D721Med (cell line): ENCODE data around the gene DLGAP1.

Experiments
- DNase-seq: peaks from one replicate; pipeline ENCODE4 v3.0.0; 2011; ENCODE audit warnings: low spot score; ENCODE audit not compliant: insufficient read length
- FAIRE-seq: peaks from 2 replicates; lab custom pipeline; 2011; peaks lifted over from hg19 to GRCh38; lab: Jason Lieb, UNC
- TF ChIP-seq, protein P1 (sequence below): IDR thresholded peaks from 2 replicates; pipeline ENCODE4 v1.5.1; 2012; ENCODE audit warnings: mild to moderate bottlenecking, control low read depth; ENCODE audit not compliant: insufficient read depth; ENCODE audit errors: missing control alignments

Gene DLGAP1

DNA sequence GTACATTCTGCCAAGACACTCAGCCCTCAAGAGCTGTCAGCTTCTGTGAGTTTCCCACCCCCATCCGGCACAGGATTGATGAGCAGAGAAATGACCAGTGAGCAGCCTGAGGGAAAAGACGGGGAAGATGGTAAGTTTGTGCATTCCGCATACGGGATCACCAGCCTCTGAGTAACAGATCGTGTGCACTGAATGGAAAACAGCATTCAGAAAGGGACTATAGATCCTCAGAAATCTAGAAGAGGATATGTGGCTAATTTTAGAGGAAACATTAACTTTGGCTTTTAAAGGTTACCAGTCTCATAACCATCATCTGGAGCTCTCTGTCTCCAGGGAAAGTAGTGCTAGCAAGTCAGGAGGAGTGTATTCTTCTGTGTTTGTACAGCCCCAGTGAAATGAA, 679.1 kb downstream of the DLGAP1 start:
- FAIRE-seq (no peak), DNase-seq (no peak)
- TF ChIP-seq, protein P1, sequence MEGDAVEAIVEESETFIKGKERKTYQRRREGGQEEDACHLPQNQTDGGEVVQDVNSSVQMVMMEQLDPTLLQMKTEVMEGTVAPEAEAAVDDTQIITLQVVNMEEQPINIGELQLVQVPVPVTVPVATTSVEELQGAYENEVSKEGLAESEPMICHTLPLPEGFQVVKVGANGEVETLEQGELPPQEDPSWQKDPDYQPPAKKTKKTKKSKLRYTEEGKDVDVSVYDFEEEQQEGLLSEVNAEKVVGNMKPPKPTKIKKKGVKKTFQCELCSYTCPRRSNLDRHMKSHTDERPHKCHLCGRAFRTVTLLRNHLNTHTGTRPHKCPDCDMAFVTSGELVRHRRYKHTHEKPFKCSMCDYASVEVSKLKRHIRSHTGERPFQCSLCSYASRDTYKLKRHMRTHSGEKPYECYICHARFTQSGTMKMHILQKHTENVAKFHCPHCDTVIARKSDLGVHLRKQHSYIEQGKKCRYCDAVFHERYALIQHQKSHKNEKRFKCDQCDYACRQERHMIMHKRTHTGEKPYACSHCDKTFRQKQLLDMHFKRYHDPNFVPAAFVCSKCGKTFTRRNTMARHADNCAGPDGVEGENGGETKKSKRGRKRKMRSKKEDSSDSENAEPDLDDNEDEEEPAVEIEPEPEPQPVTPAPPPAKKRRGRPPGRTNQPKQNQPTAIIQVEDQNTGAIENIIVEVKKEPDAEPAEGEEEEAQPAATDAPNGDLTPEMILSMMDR, result no peak

DNA sequence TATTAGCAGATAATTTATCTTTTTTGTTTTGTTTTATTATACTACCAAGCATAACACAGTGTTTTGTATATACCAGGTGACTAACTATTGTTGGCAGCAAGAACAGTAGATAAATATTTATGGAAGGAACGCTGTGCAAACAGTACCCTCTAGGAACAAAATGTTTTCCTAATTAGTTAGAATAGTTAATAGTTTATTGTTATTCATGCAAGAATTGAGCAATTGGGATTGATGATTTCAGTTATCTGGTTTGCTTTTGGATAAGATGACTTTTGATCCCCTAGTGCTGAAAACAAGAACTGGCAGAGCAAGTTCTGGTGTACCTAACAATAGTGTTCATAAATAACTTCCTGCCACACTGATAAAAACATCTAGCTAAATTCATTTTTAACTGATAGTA, 681.8 kb downstream of the DLGAP1 start:
- FAIRE-seq (no peak), DNase-seq (no peak)
- TF ChIP-seq, protein P1, result no peak

DNA sequence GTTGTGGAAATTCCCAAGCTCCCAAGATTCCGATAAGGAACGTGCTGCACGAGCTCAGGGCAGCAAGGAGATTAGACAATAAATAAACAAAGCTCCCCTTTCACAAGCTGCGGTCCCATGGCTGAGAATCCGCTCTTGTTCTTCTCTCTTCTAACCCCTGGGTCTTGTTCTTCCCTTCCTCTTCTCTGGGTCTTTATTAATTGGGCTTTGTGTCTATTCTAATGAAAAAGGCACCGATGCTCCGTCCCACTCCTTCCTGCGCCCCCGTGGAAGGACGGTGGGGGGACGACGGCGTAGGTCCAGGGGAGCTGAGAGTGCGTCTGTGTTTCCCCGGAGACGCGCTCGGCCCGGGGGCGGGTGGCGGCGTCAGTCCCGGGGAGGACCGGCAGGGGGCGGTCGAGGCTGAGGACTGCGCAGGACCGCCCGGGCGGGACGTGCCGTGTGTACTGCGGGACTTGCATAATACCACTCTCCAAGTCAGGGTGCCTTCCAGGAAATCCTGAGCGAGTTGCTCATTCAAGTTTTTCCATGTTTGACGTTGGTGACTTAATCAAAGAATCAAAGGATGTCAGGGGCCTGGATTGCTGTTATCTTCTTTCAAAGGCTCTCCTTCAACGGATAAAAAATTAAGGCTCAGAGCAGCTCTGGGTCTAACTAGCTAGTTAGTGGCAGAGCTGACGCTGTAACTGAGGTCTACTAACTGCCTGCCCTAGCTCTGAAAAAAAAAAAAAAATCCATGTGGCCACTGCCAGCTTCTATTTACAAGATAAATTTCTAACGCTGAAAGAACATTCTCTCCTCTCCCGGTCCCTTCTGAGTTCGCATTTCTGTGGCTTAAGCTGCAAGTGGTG, 683.8 kb downstream of the DLGAP1 start:
- FAIRE-seq (no peak), DNase-seq (peak; percentile 64)

DNA sequence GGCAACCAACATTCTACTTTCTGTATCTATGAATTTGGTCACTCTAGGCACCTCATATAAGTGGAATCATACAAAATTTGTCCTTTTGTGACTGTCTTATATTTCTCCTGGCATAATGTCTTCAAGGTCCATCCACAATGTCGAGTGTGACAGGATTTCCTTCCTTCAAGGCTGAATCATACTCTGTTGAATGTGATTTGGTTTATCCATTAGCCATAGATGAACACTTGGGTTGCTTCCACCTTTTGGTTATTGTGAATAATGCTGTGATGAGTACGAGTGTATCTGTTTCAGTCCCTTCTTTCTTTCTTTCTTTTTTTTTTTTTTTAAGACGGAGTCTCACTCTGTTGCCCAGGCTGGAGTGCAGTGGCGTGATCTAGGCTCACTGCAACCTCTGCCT, 693.8 kb downstream of the DLGAP1 start:
- no peak for FAIRE-seq
- DNase-seq, result no peak
- TF ChIP-seq, protein P1, result no peak

More for the DNA sequence above, 683.8 kb downstream of the DLGAP1 start:
- TF ChIP-seq, protein P1, result peak; percentile 69

DNA sequence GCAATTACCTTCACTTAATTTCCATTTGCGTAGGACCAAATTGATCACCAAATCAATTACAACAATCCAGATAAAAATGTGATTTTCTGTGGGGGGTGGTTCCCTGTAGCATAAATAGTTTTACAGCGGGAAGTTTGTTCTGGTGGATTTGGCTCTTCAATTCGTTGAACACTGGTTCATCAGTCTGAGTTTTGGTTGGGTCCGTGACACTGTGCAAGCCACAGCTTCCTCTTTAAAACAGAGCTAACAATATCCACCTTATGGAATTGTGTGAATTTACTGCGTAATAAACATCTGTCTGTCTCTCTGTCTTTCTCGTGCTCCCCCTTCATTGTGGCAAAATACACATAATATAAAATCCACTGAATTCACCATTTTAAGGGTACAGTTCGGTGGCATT, 694.4 kb downstream of the DLGAP1 start:
- TF ChIP-seq, protein P1, result no peak
- no peak for FAIRE-seq
- no peak for DNase-seq

DNA sequence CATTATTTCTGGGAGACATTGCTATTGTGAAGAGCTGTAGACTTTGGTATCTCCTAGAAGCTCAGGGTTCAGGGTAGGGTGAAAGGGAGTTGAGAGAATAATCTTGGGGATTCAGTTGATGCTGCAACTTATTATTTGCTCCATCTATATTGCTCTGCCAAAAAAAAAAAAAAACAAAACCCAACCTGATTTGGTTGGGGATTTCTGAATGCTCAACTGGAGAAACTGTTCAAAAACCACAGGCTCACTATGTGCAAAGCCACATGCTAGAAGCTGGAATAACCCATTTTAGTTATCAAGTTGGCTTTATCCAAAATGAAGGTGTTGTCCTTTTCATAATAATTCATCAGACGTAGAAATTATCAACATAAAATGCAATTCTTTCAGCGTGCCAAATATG, 696.0 kb downstream of the DLGAP1 start:
- TF ChIP-seq, protein P1, result no peak
- peak; percentile 81 for FAIRE-seq
- no peak for DNase-seq

DNA sequence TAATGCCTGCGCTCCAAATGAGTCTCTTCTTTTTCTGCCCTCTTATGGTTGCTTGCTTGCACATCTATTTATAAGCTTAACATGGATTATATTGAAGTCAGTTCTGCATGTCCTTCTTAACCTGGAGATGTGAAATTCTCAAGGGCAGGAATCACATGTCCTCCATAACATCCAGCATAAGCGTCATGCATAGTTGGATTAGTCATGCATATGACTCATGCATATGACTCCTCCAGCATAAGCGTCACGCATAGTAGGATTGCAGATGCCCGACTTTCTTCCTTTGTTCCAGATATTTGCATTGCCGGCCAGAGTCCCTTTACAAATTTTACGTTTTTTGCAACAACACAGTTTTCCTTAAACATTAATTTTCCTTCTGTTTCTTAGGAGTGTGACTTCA, 696.6 kb downstream of the DLGAP1 start:
- DNase-seq, result no peak
- TF ChIP-seq, protein P1, result no peak
- FAIRE-seq, result peak; percentile 35
